HUDEP-2 (cell line): ENCODE measurements around the gene HIGD2A.
"Not testable (repeated sequence)": the region's sequence is repeated elsewhere in the genome, so short reads cannot be mapped to it uniquely, and the experiment has no call there.

Source experiments
- DNase-seq, 76 experiments: peaks; one replicate each; lab custom pipeline; 2025; ENCODE audit not compliant: unreplicated experiment in 76 of 76; lab: John Stamatoyannopoulos, UW

The HIGD2A gene

DNA sequence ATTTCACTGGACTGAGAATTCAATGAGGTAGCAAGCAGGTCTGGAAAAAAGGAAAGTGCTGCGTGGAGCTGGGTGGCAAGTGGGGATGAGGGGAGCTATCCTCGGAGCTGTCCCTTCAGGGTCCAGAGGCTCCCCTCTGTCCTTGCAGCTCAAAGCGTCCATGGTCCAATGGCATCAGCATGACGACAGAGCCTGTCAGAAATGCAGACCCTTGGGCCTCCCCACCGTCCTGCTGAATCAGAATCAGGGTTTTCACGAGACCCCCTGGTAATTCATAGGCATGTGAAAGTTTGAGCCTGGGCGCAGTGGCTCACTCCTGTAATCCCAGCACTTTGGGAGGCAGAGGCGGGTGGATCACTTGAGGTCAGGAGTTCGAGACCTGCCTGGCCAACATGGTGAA is 5.5 kb downstream of the HIGD2A start:
- no peak for DNase-seq

DNA sequence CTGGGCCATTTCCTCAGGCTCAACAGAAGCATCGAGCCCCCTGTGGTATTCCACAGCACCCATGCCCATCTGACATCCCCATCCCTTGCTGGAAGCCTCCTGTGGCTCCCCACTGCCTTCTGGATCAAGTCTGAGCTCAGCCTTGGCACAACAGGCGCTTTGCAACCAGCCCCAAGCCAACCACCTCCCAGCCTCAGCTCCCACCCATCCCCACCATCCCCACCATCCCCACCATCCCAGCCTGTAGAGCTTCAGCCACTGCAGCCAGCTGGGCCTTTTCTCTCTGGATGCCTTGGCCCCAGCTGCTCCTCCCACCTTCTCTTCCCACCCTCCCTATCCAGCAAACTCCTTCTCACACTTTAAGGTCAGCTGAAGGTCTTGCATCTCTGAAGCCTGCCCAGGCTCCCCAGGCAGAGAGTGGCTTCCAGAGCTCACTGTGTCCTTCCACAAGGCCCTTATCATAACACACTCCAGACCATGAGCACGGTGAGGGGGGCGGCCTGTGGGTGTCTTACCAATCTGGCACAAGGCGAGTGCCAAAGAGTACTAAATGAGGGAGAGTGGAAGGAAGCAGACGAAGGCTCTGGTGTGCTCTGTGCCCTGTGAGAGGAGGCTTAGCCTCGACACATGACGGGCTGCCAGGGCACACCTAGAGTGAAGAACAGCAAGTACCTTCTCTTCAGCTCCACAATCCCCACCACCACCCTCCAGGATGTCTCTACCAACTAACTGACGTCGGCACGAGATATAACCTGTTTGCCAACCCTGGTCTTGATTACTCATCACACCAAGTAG is 6.5 kb downstream of the HIGD2A start:
- no peak for DNase-seq

DNA sequence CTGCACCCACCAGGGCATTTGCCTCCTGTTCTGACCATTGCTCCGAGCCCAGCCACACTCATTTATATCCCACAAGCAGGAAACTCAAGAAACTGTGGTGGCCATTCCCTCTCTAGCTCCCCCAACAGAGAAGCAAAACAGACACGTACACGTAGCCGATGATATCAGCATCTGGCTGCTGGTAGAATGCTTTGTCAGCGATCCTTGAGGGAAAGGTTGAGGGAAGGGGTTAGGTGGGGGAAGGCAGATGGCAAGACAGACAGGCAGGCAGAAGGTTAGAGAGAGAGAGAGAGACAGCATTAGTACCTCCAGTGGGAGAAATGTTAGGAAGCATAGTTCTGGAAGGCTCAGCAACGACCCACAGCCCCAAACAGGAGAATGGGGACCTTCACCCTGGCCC is 7.8 kb downstream of the HIGD2A start:
- DNase-seq = no peak

DNA sequence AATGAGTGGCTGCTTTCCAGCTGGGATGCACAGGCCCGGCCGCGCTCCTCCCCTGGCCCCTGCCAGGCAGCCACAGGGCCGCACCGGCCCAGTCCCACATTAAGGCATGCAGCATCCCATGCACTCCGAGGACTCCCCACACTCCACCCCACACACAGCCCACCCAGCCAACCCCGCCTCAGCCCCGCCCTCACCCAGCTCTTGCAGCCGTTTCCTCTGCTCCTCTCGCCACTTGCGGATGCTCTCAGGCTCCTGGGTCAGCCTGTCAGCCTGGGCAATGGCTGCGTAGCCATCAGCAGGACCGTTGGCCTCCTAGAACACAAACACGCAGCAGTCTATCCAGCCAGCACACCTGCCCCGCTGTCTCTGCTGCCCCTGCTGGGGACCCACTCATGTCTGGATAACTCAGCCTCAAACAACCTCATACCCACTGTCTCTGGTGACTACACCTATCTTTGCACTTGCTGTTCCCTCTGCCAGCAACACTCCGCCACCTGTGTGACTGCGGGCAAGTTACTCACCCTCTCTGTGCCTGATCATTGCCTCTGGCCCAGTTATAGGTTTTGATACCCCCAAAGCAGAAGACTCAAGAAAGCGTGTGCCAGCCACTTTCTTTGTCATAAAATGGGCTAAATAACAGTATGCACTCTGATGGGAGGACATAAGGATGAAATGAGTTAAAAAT is 9.3 kb downstream of the HIGD2A start:
- DNase-seq = no peak

DNA sequence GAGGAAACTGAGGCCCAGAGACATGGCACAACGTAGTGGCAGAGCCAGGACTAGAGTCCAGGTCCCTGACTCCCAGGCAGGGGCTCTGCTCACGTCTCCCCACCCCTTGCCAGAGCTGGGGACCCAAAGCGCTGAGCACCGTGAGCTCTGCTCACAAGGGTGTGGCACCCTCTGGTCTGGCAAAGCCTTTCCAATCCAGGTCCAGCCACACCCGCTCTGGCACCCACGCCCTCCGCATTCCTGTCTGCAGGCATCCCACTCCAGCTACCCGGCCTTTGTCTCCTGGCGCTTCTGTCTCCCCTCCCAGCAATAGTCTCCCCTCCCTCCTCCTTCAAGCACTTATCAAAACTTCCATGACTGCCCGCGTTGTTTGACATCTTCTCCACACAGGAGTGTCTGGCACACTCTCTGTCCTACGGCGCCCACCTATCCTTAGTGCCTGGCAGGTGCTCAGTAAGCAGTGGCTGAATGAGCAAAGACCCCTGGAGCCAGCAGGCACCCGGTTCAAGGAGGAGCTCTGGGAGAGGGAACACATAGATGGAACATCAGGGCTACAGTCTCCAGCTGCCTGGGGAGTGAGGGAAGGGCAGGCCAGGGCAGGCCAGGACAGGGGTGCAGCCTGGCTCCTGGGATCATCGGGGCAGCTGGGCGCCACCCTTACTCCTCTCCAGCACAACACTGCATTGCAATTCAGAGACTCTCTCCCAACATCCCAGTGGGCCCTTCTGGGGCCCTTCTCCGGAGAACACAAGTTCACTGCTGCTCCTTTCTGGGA is 12.0 kb downstream of the HIGD2A start:
- DNase-seq = no peak

DNA sequence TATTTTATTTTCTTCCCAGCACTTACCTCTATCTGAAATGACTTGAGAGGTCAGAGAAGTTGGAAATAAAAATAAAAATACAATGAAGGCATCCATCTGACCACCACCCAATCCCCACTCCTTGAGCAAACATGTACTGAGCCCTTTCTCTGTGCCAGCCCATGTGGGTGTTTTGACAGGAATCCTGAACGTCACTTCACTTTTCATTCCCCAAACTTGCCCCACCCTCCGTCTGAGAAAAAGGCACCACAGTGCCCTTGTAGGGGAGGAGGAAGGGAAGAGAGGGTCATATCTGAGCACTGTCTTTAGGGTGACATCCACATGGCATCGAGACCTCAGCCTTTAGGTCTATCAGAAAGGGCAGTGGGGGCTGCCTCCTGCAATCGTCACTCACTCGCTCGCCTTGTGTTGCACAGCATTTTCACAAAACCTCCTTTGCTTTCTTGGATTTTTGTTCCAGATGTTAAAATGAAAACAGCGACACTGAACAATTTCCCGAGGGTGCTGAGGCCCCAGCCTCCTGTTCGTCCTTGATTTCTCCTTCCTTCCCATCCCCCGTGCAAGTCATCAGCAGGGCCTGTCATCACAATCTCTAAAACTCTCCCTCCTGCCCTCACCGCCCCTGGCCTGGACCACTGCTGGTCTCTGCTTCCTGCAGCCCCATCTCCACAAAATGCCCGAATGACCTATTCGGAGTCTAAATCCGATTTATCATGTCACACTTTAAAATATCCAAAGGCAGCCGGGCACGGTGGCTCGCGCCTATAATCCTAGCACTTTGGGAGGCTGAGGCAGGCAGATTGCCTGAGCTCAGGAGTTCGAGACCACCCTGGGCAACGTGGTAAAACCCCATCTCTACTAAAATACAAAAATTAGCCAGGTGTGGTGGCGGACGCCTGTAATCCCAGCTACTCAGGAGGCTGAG is 13.0 kb downstream of the HIGD2A start:
- no peak for DNase-seq

DNA sequence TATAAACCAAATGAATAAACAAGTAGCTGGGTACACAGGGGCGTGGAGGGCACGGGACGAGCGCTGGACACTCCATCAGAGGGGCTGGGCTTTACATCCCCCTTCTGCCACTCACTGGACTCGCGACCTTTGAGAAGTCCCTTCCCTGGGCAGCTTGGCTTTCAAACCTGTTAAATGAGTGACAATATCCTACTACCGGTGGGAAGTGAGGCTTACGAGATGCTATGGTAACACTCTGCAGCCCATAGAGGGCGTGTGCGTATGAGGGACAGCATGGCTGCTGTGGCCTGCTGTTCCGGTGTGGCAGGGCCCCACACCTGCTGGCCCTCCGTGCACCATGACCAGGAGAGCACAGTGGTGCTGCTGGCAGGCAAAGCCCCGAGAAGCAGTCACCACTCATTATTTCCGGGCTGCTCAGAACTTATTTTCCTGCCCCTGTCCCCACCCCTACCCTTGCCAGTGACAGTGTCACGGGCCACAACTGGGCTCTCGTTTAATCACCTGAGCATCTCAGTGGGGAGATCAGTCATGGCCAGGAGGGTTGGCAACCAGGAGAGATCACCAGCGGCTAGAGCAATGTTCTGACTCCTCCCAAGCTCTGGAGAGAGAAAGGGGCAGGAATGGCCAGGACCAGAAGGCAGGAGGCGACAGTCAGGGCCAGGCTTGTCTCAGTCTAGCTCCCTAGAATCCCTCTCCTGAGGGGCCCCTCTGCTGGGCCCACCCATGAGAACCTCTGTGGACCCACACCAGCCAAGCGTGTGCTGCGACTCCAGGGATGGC is 17.3 kb downstream of the HIGD2A start:
- no peak for DNase-seq

DNA sequence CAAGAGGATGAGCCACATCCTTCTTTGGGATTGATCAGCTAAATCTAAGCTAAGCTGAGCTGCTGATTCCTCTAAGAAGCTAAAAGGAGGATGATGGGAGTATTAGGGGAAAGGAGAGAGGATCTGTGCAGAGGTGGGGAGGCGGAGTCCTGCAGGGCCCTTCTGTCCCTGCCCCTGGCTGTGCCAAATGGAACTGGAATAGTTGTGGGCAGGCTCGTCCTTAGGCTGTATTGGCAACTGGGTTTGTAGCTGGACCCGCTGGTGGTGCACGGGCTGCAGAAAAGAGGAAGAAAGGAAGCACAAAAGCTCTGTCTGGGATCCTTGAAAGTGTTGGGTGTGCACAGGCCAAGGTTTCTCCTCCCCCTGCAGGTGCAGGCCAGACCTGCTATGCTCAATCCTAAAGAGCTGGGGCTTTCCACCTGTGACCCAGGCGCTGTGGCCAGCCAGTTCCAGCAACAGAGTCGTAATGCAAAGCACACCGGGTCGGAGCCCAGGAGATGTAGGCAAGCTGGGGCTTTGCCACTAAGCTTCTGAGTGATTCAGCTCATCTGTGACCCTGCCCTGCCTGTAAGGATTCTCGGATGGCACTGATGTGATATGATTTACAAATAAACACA is 18.0 kb downstream of the HIGD2A start:
- DNase-seq = no peak

DNA sequence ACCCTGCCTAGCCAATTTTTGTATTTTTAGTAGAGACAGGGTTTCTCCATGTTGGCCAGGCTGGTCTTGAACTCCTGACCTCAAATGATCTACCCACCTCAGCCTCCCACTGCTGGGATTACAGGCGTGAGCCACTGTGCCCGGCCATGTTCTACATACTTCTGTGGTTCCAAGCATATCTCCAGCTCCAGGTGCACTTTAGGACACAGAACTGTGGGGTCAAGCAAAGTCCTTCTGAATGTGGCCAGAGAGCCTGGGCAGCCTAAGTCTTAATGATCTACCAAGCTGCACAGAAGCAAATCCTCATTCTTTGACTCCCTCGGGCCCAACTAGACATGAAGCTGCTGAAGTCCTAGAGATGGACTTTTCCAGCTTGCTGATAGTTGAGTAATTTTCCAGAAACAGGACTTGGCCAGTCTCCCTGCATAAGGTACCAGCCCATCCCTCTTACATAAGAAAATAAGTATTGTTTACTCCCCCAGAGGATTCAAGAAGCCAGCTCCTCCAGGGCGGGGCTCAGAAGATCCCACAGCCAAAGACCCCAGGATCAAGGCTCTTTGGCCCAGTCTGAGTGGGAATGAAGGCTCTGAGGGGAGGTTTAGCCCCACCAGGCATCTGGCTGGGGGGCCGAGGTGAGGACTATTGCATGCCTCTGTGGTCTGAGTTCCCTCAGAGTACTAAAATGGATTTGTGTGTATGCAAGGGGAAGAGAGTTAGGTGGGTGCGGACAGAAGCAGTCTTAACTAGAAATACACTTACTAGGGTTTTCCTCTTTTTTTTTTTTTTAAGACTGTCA is 19.1 kb downstream of the HIGD2A start:
- no peak for DNase-seq

DNA sequence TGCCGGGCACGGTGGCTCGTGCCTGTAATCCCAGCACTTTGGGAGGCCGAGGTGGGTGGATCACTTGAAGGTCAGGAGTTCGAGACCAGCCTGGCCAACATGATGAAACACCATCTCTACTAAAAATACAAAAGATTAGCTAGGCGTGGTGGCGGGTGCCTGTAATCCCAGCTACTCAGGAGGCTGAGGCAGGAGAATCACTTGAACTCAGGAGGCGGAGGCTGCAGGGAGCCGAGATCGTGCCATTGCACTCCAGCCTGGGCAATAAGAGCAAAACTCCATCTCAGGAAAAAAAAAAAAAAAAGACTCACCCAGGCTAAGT is 19.7 kb downstream of the HIGD2A start:
- not testable (repeated sequence) for DNase-seq

DNA sequence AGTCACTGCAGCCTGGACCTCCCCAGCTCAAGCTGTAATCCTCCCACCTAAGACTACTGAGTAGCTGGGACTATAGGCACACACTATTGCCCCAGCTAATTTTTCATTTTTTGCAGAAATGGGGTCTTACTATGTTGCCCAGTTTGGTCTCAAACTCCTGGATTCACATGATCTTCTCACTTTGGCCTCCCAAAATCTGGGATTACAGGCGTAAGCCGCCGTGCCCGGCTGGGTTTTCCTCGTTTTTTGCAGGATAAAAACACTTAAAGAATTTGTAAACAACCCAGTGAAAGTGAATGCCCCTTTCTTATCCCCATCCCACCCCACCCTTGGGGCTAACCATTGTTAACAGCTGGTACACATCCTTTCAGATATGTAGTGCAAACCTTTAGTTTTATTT is 20.0 kb downstream of the HIGD2A start:
- DNase-seq = no peak

DNA sequence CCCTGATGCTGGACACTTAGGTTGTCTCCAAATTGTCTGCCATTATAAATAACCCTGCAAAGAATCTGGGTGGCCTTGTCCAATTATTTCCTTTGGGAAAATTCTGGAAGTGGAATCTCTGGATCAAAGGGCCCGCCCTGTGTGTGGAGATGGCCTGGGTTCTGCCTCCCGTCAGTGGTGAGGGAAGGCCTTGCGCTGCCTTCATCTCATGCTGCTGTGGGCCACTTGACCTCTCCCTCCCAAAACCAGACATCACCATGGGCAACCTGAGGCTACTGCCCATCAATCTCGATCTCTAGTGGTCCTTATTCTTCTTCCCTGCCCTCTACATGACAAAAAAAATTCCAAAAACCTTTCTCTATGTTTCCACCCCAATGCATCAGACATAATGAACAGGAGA is 21.2 kb downstream of the HIGD2A start:
- DNase-seq = no peak

DNA sequence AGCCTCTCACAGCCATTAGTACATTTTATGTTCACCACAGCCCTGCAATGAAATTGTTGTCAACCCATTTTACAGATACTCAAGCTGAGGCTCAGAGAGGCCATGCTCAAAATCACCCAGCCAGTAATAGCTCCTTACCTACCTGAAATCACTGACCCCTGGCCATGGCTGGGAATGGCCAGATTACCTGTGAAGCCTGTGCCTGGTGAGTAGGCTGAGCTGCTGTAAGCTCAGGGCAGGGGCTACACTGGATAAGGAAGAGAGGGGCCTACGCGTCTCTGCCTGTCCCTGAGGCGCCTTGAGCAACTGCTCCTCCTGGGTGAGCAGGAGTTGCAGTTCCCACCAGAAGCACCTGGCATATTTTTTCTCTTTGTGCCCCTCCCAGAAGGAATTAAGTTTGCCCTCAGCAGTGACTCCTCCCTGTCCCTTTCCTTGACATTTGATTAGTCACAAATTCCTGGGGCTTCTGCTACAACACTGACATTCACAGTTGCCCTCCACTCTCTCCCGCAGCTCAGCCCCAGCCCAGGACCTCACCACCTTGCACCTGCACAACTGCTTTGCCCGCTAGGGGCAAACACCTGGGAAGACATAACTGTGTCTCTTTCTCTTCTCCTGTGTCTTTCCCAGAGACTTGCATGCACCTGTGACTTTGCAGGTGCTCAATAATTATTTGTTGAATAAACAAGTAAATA is 22.1 kb downstream of the HIGD2A start:
- no peak for DNase-seq

DNA sequence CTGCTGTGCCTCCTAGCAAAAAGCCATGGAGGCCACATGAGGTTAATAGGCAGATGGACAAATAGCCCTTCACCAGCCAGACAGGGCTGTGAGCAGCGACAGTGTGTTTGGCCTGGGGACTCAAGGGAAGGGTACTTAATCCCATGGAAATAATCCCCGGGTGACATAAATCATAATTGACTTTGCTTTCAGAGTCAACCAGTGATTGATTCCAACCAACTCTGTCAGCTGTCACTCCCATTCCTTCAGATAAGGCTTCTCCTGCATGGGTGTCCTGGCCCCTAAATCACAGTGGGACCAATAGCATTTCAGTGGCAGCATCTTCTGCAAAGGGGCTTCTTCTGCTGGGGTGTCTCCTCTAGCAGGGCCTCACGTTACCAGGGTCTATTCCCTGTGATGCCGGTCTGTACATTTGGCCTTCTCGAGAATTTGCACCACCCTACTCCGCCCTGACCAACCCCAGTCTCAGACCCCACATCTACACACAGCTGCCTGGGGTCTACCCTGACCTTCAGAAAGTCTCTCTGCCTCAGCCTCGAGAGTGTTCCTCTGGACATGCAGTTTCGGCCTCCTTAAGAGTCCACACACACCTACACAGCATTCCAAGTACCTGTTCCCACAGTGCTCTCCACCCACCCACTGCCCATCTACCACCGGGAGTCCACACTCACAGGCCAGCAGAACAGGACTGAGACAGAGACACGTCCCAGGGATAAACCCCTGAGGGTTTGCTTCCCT is 24.1 kb downstream of the HIGD2A start:
- no peak for DNase-seq

DNA sequence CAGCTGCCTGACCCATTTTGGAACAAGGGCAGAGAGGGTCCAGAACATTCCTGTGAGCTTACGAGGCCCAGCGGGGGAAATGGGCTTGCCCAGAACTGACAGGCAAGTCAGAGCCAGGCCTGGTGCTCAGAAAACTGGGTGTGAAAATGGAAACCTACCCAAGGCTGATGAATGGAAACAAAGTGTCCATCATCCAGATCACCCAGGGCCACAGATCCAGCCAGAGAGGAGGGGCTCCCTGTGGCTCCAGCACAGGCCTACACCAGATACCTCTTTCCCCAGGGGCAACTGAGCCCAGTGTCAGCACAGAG is 24.7 kb downstream of the HIGD2A start:
- no peak for DNase-seq

DNA sequence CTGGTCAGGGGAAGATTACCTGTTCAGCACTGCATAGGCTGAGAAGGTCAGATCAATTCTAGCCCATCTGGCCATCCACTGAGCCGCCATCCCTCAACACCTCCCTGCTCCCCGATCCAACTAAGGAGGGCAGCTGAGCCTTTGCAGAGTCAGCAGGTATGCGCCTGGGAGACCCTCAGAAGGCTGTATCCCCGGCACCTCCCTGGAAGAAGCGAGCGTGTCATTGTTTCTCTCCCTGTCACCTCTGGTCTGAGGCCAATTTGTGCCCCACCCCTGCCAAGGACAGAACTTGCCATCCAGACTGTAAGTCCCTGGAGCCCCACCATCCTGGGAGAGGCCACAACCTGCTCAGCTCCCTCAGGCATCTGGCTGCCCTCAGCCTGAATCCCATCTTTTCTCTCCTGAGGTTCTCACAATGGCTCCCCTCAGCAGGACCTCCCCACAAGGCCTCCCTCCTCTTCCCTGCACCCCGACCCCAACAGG is 25.2 kb downstream of the HIGD2A start:
- no peak for DNase-seq

DNA sequence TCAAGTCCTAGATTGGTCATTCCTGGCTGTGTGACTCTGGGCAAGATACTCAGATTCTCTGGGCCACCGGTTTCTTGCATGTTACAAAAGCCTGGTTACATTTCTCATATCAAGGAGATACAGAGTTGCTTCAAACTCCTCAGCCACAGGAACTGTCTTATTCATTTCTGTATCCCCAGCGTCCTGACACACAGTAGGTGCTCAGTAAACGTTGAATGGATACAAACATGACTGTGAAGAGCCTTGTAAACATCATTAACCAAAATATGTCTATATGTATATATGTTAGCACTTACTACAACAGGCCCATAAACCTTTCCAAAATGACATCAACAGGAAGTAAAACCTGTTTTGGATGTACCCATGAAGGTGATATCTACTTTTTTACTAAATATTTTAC is 26.2 kb downstream of the HIGD2A start:
- DNase-seq = no peak
